K562 (cell line): Measurements from ENCODE around the gene FKBP2. TPM values are rescaled to one million over a fixed set of nuclear protein-coding genes. Genes with fewer than 3 reads are reported as not detected.

Experiments
- AFF1 ChIP-seq, 2 experiments: fragments of 450-650 bp; IDR thresholded peaks; 2 replicates each; pipeline ENCODE4 v1.6.1; 2018; ENCODE audit warnings: mild to moderate bottlenecking in 2 of 2, low read depth in 1 of 2; ENCODE audit not compliant: partially characterized antibody in 2 of 2
- ESRRB ChIP-seq: fragments of 250-450 bp; sonication (Bioruptor Pico); IDR thresholded peaks from 2 replicates; pipeline ENCODE4 v1.5.0; 2020; ENCODE audit warnings: mild to moderate bottlenecking, moderate library complexity, borderline replicate concordance
- FOSL1 ChIP-seq: fragments of 200-800 bp; sonication (Bioruptor generic); conservative IDR thresholded peaks from 2 replicates; pipeline ENCODE4 v1.6.1; 2016; ENCODE audit warnings: missing genetic modification characterization, missing compliant biosample characterization
- HBP1 ChIP-seq: fragments of 450-650 bp; formaldehyde crosslinking; IDR thresholded peaks from 2 replicates; pipeline ENCODE4 v1.4.0; 2022; ENCODE audit warnings: missing genetic modification characterization
- HMGXB4 ChIP-seq: sonication (generic); formaldehyde crosslinking; IDR thresholded peaks from 2 replicates; pipeline ENCODE4 v1.8.1; 2023; ENCODE audit warnings: mild to moderate bottlenecking, missing genetic modification reagents
- HOMEZ ChIP-seq: fragments of 250-450 bp; sonication (Bioruptor Pico); IDR thresholded peaks from 2 replicates; pipeline ENCODE4 v1.4.0; 2020; ENCODE audit warnings: mild to moderate bottlenecking, moderate library complexity
- KAT2B ChIP-seq: IDR thresholded peaks from one replicate; pipeline ENCODE4 v1.6.1; 2012; ENCODE audit warnings: low read depth, mild to moderate bottlenecking, control low read depth, inconsistent platforms, low read length, moderate library complexity
- POLR2G ChIP-seq: fragments of 200-400 bp; formaldehyde crosslinking; IDR thresholded peaks from 2 replicates; pipeline ENCODE4 v1.6.1; 2017; ENCODE audit warnings: low read depth, mild to moderate bottlenecking, antibody characterized with exemption, low read length, moderate library complexity
- SIN3B ChIP-seq: fragments of 450-650 bp; IDR thresholded peaks from 2 replicates; pipeline ENCODE4 v1.6.1; 2017; ENCODE audit warnings: low read depth, mild to moderate bottlenecking, moderate library complexity
- SIRT6 ChIP-seq: IDR thresholded peaks from one replicate; pipeline ENCODE4 v1.6.1; 2012; ENCODE audit warnings: low read depth, mild to moderate bottlenecking, control low read depth, inconsistent platforms, low read length, moderate library complexity
- SIX5 ChIP-seq, 2 experiments: IDR thresholded peaks; 2 replicates each; pipeline ENCODE4 v1.6.1; 2011; ENCODE audit warnings: low read length in 2 of 2, borderline replicate concordance in 1 of 2, low read depth in 1 of 2, mild to moderate bottlenecking in 1 of 2, moderate library complexity in 1 of 2; ENCODE audit not compliant: insufficient read depth in 1 of 2
- THRAP3 ChIP-seq: fragments of 450-650 bp; IDR thresholded peaks from 2 replicates; pipeline ENCODE4 v1.6.1; 2016; ENCODE audit warnings: mild to moderate bottlenecking, inconsistent platforms, borderline replicate concordance
- ZNF165 ChIP-seq: fragments of 250-450 bp; sonication (Bioruptor Pico); IDR thresholded peaks from 2 replicates; pipeline ENCODE4 v1.4.0; 2020; ENCODE audit warnings: borderline replicate concordance
- ZNF41 ChIP-seq: fragments of 250-450 bp; sonication (Bioruptor Pico); conservative IDR thresholded peaks from 2 replicates; pipeline ENCODE4 v1.4.0; 2020; ENCODE audit warnings: mild to moderate bottlenecking
- ZNF586 ChIP-seq: fragments of 450-650 bp; formaldehyde crosslinking; conservative IDR thresholded peaks from 2 replicates; pipeline ENCODE4 v1.4.0; 2020; ENCODE audit warnings: mild to moderate bottlenecking, moderate library complexity
- ZNF764 ChIP-seq: fragments of 250-450 bp; sonication (Bioruptor Pico); IDR thresholded peaks from 2 replicates; pipeline ENCODE4 v1.4.0; 2020; ENCODE audit warnings: low read depth, mild to moderate bottlenecking, moderate library complexity
- polyA plus RNA-seq, 8 experiments: library from polyadenylated mRNA; depleted of rRNA in 4 of 8; stranded (reverse) in 5 of 8; unstranded in 3 of 8; fragments of >200 nt; fragmentation: Nextera tagmentation in 2 of 8; fragmentation: Illumina TruSeq in 1 of 8; extraction: Ambion mirVana in 2 of 8; extraction: Trizol in 1 of 8; gene quantifications; 2 replicates each; pipeline versions ENCODE4 v1.2.1 to v1.2.3, GENCODE V29; 2011 to 2014; ENCODE audit warnings: inconsistent platforms in 1 of 8, missing spikeins in 1 of 8
- total RNA-seq, 7 experiments: library from RNA; depleted of rRNA in 6 of 7; stranded (reverse); fragments of >200 nt in 6 of 7; fragmentation: Illumina TruSeq in 2 of 7; extraction: Trizol in 2 of 7; gene quantifications; 2 replicates each; pipeline versions ENCODE4 v1.2.1 to v1.2.3, GENCODE V29; 2011 to 2021; ENCODE audit warnings: low replicate concordance in 1 of 7

FKBP2 gene
- total and polyA plus RNA-seq, 9 of the 15 experiments (the other 6 are each of a cell fraction or from before 2014, with no cell fraction given): 3.5 to 151 (median 58.1) TPM

DNA sequence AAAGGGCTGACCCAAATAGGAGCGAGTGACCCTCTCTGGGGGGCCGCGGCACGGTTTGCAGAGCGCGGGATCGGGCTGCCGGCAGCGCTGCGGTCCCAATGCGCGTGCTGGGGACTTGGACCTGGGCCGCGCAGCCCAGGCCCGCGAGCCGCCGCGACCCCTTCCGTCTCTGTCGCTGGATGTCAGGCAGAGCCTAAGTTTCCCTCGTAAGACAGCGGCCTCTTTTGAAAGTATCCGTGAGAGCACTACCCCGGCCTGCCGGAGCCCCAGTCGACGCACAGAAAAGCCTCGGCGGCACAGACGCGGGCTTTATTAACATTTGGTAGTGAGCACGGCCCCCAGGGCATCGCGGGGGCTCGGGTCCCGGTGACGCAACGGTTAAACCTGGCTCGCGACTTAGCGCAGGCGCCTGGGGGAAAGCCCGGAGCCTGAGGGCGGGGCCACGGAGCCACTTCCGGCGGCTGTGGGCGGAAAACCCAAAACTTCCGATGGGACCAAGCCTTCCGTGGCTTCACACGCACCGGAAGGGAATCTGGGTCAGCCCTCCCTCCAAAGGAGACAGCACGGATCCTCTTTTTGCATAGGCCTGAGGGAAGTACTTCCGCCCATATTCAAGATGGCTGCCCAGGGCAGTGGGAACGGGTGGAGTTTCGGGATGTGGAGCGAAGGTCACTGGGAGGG is 28.8 kb downstream of the FKBP2 start (continued):
- TF ChIP-seq AFF1 (IDR thresholded peaks at IDR 0.05; ENCODE audit: low read depth in 1 of 2, partially characterized antibody in 2 of 2) (no peak), HOMEZ (CRISPR knock-in tag) (no peak), ZNF165 (CRISPR knock-in tag) (no peak), ZNF41 (CRISPR knock-in tag) (no peak; the same call in 1 of the 2 replicates), FOSL1 (tag) (no peak; the same call in 1 of the 2 replicates), HBP1 (CRISPR knock-in tag) (peak; percentile 83; the same call in 1 of the 2 replicates), THRAP3 (no peak), SIN3B (no peak; the same call in 1 of the 2 replicates), HMGXB4 (CRISPR knock-in tag) (no peak), KAT2B (peak; percentile 26), POLR2G (peak; percentile 91), ESRRB (CRISPR knock-in tag) (no peak), ZNF586 (CRISPR knock-in tag) (no peak), SIRT6 (no peak), SIX5 (IDR thresholded peaks at IDR 0.05; ENCODE audit: borderline replicate concordance in 1 of 2, insufficient read depth in 1 of 2, low read depth in 1 of 2, low read length in 2 of 2) (peak; percentile 92 to 95), ZNF764 (CRISPR knock-in tag) (no peak)
